ENCODE results near the gene NUDT3.
"Not testable (repeated sequence)": the region's sequence is repeated elsewhere in the genome, so short reads cannot be mapped to it uniquely, and the experiment has no call there.

The NUDT3 gene

GRCh38 chr6:34249469-34250261 lies 142.8 kb downstream of the NUDT3 start:
- DNase-seq: no peak

GRCh38 chr6:34248727-34249468 lies 143.6 kb downstream of the NUDT3 start, which contains the start of gene SMIM29:
Gene SMIM29, minus strand, starts transcription at chr6:34249006. Its CDS starts 1,215 bp downstream, at chr6:34247791.
- DNase-seq: peak; percentile 96

GRCh38 chr6:34248198-34248726 lies 144.2 kb downstream of the NUDT3 start:
- DNase-seq: no peak

GRCh38 chr6:34247481-34248197 lies 144.8 kb downstream of the NUDT3 start:
- DNase-seq: no peak

GRCh38 chr6:34246563-34247391 lies 145.7 kb downstream of the NUDT3 start:
- no peak for DNase-seq

GRCh38 chr6:34246249-34246562 lies 146.3 kb downstream of the NUDT3 start:
- DNase-seq: no peak

GRCh38 chr6:34245761-34246140 lies 146.7 kb downstream of the NUDT3 start:
- DNase-seq: not testable (repeated sequence)

- DNase-seq: not testable (repeated sequence)
Measured at GRCh38 chr6:34245032-34245760, 147.3 kb downstream of the NUDT3 start.

GRCh38 chr6:34243901-34244884 lies 148.3 kb downstream of the NUDT3 start:
- no peak for DNase-seq

GRCh38 chr6:34243131-34243771 lies 149.2 kb downstream of the NUDT3 start:
- DNase-seq: no peak

GRCh38 chr6:34242252-34243130 lies 150.0 kb downstream of the NUDT3 start:
- no peak for DNase-seq

- no peak for DNase-seq
Measured at GRCh38 chr6:34241351-34242215, 150.9 kb downstream of the NUDT3 start.

- no peak for DNase-seq
Measured at GRCh38 chr6:34240329-34241248, 151.9 kb downstream of the NUDT3 start.

GRCh38 chr6:34239893-34240292 lies 152.6 kb downstream of the NUDT3 start:
- no peak for DNase-seq

- DNase-seq: no peak
Measured at GRCh38 chr6:34239500-34239825, 153.0 kb downstream of the NUDT3 start.
